Nucleus accumbens (tissue), 56 donors: ENCODE data around the gene ASPHD1.
A peak's percentile ranks its signal among the peaks of the same experiment; 100 is the strongest.
"Not testable (repeated sequence)": the region's sequence is repeated elsewhere in the genome, so short reads cannot be mapped to it uniquely, and the experiment has no call there.

Experiments
- DNase-seq, 56 donors: peaks; one replicate each; lab custom pipeline; 2025; lab: John Stamatoyannopoulos, UW

The ASPHD1 gene

GRCh38 chr16:29927070-29927905 lies 27.0 kb downstream of the ASPHD1 start:
- peak in 25 of 56 donors; percentile 3 to 71 (median 34) for DNase-seq

- not testable (repeated sequence) for DNase-seq
Measured at GRCh38 chr16:29931750-29932149, 31.5 kb downstream of the ASPHD1 start.

- DNase-seq = peak in 4 of 56 donors; percentile 0 to 18 (median 5)
Measured at GRCh38 chr16:29940656-29941055, 40.4 kb downstream of the ASPHD1 start.

GRCh38 chr16:29943846-29944799 lies 43.8 kb downstream of the ASPHD1 start:
- peak in 33 of 56 donors; percentile 10 to 84 (median 39) for DNase-seq

- no peak for DNase-seq
Measured at GRCh38 chr16:29947897-29948296, 47.6 kb downstream of the ASPHD1 start.

- DNase-seq = no peak
Measured at GRCh38 chr16:29950806-29951461, 50.6 kb downstream of the ASPHD1 start.

GRCh38 chr16:29951625-29952365 lies 51.5 kb downstream of the ASPHD1 start:
- no peak for DNase-seq
